Omental fat pad (tissue), 4 donors: ENCODE data around the gene SCRG1. TPM values are rescaled to one million over a fixed set of nuclear protein-coding genes. Genes with fewer than 3 reads are reported as not detected.
A peak's percentile ranks its signal among the peaks of the same experiment; 100 is the strongest.

Experiments used
- ATAC-seq: fragments of 150-250 bp; one replicate; pipeline ENCODE4 v1.9.1; 2016; ENCODE audit warnings: mild to moderate bottlenecking, moderate library complexity; ENCODE audit not compliant: low FRiP score
- DNase-seq: peaks from one replicate; pipeline ENCODE4 v3.0.0-alpha.2; 2019; ENCODE audit warnings: low spot score
- CTCF ChIP-seq, 3 donors: fragments of 450-650 bp; IDR thresholded peaks; one replicate each; pipeline ENCODE4 v1.5.1; 2016 to 2017; ENCODE audit warnings: antibody characterized with exemption in 3 of 3, mild to moderate bottlenecking in 3 of 3, moderate library complexity in 2 of 3
- total RNA-seq, 4 donors: library from RNA; depleted of rRNA; stranded (reverse); fragments of >200 nt; gene quantifications; one replicate each; pipeline ENCODE4 v1.1.0, GENCODE V29; 2016

SCRG1 gene
- total RNA-seq, 4 donors from 2014 or later, result 0.25 to 0.79 (median 0.50) TPM

- peak; percentile 73 for ATAC-seq
- DNase-seq, result no peak
- no peak for TF ChIP-seq CTCF (IDR thresholded peaks at IDR 0.05)
Measured at GRCh38 chr4:173436149-173436579, 37.2 kb upstream of the SCRG1 start.

GRCh38 chr4:173434231-173434630 is 35.3 kb upstream of the SCRG1 start:
- TF ChIP-seq CTCF (IDR thresholded peaks at IDR 0.05), result no peak
- no peak for DNase-seq
- no peak for ATAC-seq

DNA sequence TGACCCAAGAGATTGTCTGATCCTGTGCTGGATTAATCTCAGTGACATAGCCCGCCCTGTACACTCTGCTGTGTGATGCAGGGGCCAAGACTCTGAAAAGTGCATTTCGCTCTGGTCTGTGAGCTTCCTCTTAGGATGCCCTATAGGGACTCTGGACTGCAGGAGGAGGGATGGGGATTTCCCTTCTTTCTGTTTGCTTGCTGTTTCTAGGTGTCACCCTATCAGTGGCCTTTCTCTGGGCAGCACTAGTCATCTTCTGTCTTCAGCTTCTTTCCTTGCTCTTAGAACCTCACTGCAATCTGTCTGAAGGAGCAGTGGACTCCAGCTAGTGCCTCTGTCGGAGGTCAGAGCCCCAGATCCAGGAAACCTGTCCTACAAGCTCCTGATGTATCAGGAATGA is 34.5 kb upstream of the SCRG1 start:
- no peak for TF ChIP-seq CTCF (IDR thresholded peaks at IDR 0.05)
- no peak for DNase-seq
- no peak for ATAC-seq

DNA sequence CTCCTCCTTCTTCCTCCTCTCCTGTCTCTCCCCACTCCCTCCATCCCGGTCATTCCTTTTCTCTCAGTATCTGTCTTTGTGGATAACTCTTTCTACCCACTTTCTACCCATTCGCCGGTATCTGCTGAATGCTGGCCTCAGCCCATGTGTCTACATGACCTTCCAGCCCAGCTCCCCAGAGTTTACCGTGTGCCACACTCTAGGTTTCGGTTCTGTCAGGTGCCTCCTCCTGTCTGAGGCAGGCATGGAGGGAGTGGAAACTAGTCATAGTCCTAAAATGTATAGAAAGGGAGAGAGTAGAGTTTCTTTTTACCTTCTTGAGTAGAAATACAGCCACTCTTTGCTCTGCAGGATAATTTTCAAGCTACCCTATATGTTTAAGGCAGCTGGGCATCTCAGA is 33.5 kb upstream of the SCRG1 start:
- no peak for ATAC-seq
- no peak for TF ChIP-seq CTCF (IDR thresholded peaks at IDR 0.05)
- DNase-seq, result no peak

GRCh38 chr4:173426064-173426463 is 27.1 kb upstream of the SCRG1 start:
- no peak for TF ChIP-seq CTCF (IDR thresholded peaks at IDR 0.05)
- no peak for ATAC-seq
- no peak for DNase-seq

DNA sequence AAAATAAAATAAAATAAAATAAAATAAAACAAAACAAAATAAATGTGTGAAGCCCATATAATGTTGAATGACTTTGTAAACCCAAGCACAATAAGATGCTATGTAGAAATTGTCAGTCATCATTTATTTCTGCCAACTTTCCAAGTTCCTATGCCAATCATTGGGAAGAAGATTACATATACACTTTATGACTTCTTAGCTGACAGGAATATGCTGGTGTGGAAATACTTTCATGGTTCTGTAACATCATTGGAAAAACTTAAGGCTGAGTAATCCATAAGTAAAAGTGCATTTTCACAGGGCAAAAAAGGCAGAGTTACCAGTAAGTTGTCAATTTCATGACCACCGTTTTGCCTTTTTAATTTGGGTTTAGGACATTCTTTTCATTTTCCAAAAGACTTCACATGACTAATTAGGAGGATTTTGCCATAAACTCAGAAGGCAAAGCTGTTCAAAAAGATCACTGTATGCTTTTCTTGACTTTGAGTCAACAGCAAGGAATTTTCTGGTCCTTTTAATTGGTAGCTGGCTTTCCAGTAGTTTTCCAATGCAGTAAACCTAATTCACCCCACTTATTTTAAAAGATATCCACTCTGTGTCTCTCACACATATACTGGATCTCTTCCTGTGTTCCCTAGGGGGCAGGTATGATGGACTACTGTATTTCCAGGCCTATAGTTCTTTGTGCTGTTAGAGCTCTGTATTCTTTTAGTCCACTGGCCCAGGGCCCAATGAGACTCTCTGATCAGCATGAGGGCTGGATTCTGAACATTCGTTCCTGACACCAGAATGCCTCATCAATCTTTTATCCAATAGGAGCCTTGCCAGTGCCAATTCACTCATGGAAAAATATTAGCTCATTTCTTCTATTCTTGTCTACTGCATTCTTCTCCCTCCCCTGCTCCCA is 26.2 kb upstream of the SCRG1 start:
- ATAC-seq, result peak; percentile 28

More for the DNA sequence above, 26.2 kb upstream of the SCRG1 start:
- no peak for DNase-seq
- TF ChIP-seq CTCF (IDR thresholded peaks at IDR 0.05), result no peak
